CD4-positive, alpha-beta T cell (primary cell): Measurements from ENCODE around the gene SLC1A4. TPM values are rescaled to one million over a fixed set of nuclear protein-coding genes. Genes with fewer than 3 reads are reported as not detected.

Source experiments
- ATAC-seq: fragments of 200-7000 bp; cut with Tn5 transposase; one replicate; pipeline ENCODE4 v1.10.0; 2022; ENCODE audit warnings: mild to moderate bottlenecking; ENCODE audit not compliant: poor library complexity
- CTCF ChIA-PET: fragments of 350-600 bp; sonication (Branson Sonifier 250); formaldehyde crosslinking; loops from one replicate; lab custom pipeline; 2021; ENCODE audit warnings: antibody characterized with exemption, inconsistent platforms; lab: Charles Lee
- POLR2A ChIA-PET: fragments of 350-600 bp; sonication (Branson Sonifier 250); formaldehyde crosslinking; loops from one replicate; lab custom pipeline; 2021; ENCODE audit warnings: antibody characterized with exemption, inconsistent platforms; lab: Charles Lee
- DNase-seq, 14 experiments: peaks; one replicate each; pipeline ENCODE4 v3.0.0-alpha.2; 2013 to 2020; ENCODE audit warnings: mixed read lengths in 2 of 14
- H3K27ac ChIP-seq, 2 donors: one replicate each; pipeline versions ENCODE4 v1.5.1 to v1.7.0; 2013; ENCODE audit warnings: low read length in 2 of 2, low read depth in 1 of 2, mild to moderate bottlenecking in 1 of 2
- H3K27me3 ChIP-seq, 2 experiments: 1 replicate in 1 of 2; 2 replicates in 1 of 2; pipeline versions ENCODE4 v1.6.1 to v1.7.0; 2013; ENCODE audit warnings: low read length in 2 of 2, control low read depth in 1 of 2, mild to moderate bottlenecking in 1 of 2, moderate library complexity in 1 of 2; ENCODE audit not compliant: insufficient read depth in 2 of 2, control insufficient read depth in 1 of 2
- H3K36me3 ChIP-seq: one replicate; pipeline ENCODE4 v1.6.1; 2013; ENCODE audit warnings: low read length, control low read depth; ENCODE audit not compliant: insufficient read depth
- H3K4me1 ChIP-seq: one replicate; pipeline ENCODE4 v1.6.1; 2013; ENCODE audit warnings: low read length, control low read depth; ENCODE audit not compliant: insufficient read depth
- H3K4me3 ChIP-seq: one replicate; pipeline ENCODE4 v1.5.1; 2013; ENCODE audit warnings: mild to moderate bottlenecking, low read length, moderate library complexity
- H3K9me3 ChIP-seq, 2 experiments: 1 replicate in 1 of 2; 2 replicates in 1 of 2; pipeline versions ENCODE4 v1.6.1 to v1.7.0; 2013; ENCODE audit warnings: low read length in 2 of 2, mild to moderate bottlenecking in 2 of 2, control low read depth in 1 of 2, moderate library complexity in 1 of 2; ENCODE audit not compliant: control insufficient read depth in 1 of 2, insufficient read depth in 1 of 2
- H3K27ac Mint-ChIP-seq: one replicate; pipeline ENCODE4 v1.8.0; 2020; ENCODE audit warnings: mixed read lengths
- H3K27me3 Mint-ChIP-seq: one replicate; pipeline ENCODE4 v1.8.0; 2021; ENCODE audit warnings: mixed read lengths
- H3K36me3 Mint-ChIP-seq: one replicate; pipeline ENCODE4 v1.8.0; 2021; ENCODE audit warnings: low read depth, mixed read lengths
- H3K4me1 Mint-ChIP-seq: one replicate; pipeline ENCODE4 v1.8.0; 2021; ENCODE audit warnings: low read depth, mixed read lengths
- H3K4me3 Mint-ChIP-seq: one replicate; pipeline ENCODE4 v1.8.0; 2020; ENCODE audit warnings: mild to moderate bottlenecking, mixed read lengths
- H3K9me3 Mint-ChIP-seq: one replicate; pipeline ENCODE4 v1.8.0; 2020; ENCODE audit warnings: mixed read lengths
- CTCF ChIP-seq: fragments of 200-600 bp; IDR thresholded peaks from one replicate; pipeline ENCODE4 v1.8.0; 2022; ENCODE audit warnings: antibody characterized with exemption, mild to moderate bottlenecking
- intact Hi-C, 2 experiments: fragments of 100-400 bp; cut with DNase I in 1 of 2; cut with micrococcal nuclease in 1 of 2; formaldehyde crosslinking; loops; one replicate each; pipeline versions ENCODE4 v1.15.1 to v1.9.0; 2023 to 2025; cut with DNase I, micrococcal nuclease
- total RNA-seq, 174 experiments: library from RNA in 2 of 174; stranded (reverse) in 2 of 174; gene quantifications; one replicate each; pipeline ENCODE4 v1.2.3 and lab custom pipeline; 2021 to 2026

SLC1A4 gene
- total RNA-seq, 2 experiments from 2014 or later, result 2.4 to 2.8 TPM

- H3K36me3 Mint-ChIP-seq, result no peaks in the 10 kb centered on the region
- no peak for TF ChIP-seq CTCF
- intact Hi-C loops, result no loop called here
- DNase-seq (no peak), ATAC-seq (no peak)
- Histone ChIP-seq H3K4me1 (no peaks in the 10 kb centered on the region), H3K36me3 (no peaks in the 10 kb centered on the region), H3K27ac (no peak overlapping the region), H3K4me3 (no peak overlapping the region), H3K27me3 (no peaks in the 10 kb centered on the region), H3K9me3 (no peaks in the 10 kb centered on the region)
- H3K27ac Mint-ChIP-seq, result no peak overlapping the region
- no peaks in the 10 kb centered on the region for H3K4me1 Mint-ChIP-seq
- H3K4me3 Mint-ChIP-seq, result no peak overlapping the region
- H3K27me3 Mint-ChIP-seq, result no peaks in the 10 kb centered on the region
- no peaks in the 10 kb centered on the region for H3K9me3 Mint-ChIP-seq
- POLR2A ChIA-PET, result no interaction called here
- CTCF ChIA-PET, result interaction anchor here (0.6 to 1.0 kb wide), 2 partner anchors 10 to 279 kb away, joined by 3 to 4 read pairs; no protein-coding TSS in a partner anchor
Measured at GRCh38 chr2:64975232-64975821, 13.9 kb upstream of the SLC1A4 start.

GRCh38 chr2:64976276-64976675, 12.9 kb upstream of the SLC1A4 start:
- ChIA-PET POLR2A (no interaction called here), CTCF (no interaction called here)
- Histone ChIP-seq H3K27ac (no peak overlapping the region), H3K9me3 (no peaks in the 10 kb centered on the region), H3K36me3 (no peaks in the 10 kb centered on the region), H3K27me3 (no peaks in the 10 kb centered on the region), H3K4me3 (no peak overlapping the region), H3K4me1 (no peaks in the 10 kb centered on the region)
- ATAC-seq (no peak), DNase-seq (no peak)
- Mint-ChIP-seq H3K4me3 (no peak overlapping the region), H3K4me1 (no peaks in the 10 kb centered on the region), H3K36me3 (no peaks in the 10 kb centered on the region), H3K9me3 (no peaks in the 10 kb centered on the region), H3K27me3 (no peaks in the 10 kb centered on the region), H3K27ac (no peak overlapping the region)
- no peak for TF ChIP-seq CTCF
- intact Hi-C loops, result no loop called here

GRCh38 chr2:64978514-64979268, 10.5 kb upstream of the SLC1A4 start:
- DNase-seq (peak in 3 of 14 experiments; percentile 33 to 46 (median 40)), ATAC-seq (peak; percentile 37)
- Mint-ChIP-seq H3K36me3 (no peaks in the 10 kb centered on the region), H3K4me1 (no peaks in the 10 kb centered on the region), H3K27ac (no peak overlapping the region), H3K9me3 (no peaks in the 10 kb centered on the region), H3K27me3 (no peaks in the 10 kb centered on the region), H3K4me3 (no peak overlapping the region)
- Histone ChIP-seq H3K27ac (no peak overlapping the region), H3K4me1 (no peaks in the 10 kb centered on the region), H3K27me3 (no peaks in the 10 kb centered on the region), H3K4me3 (no peak overlapping the region), H3K9me3 (no peaks in the 10 kb centered on the region), H3K36me3 (no peaks in the 10 kb centered on the region)
- POLR2A ChIA-PET, result interaction anchor here (0.7 kb wide), 2 partner anchors 11 to 77 kb away, joined by 3 to 5 read pairs; partner anchors contain the start of gene CEP68
- peak; percentile 36 for TF ChIP-seq CTCF
- intact Hi-C loops, result loop anchor here (2.0 kb wide), 1 partner anchor 62 kb away; no protein-coding TSS in a partner anchor
- CTCF ChIA-PET, result interaction anchor here (0.6 to 1.1 kb wide), 3 partner anchors 10 to 64 kb away, joined by 3 to 4 read pairs (median 3); no protein-coding TSS in a partner anchor
